Liver (tissue), 9 donors: ENCODE measurements around the gene ITGA11. TPM values are rescaled to one million over a fixed set of nuclear protein-coding genes. Genes with fewer than 3 reads are reported as not detected.

Source experiments
- DNase-seq: peaks from one replicate; pipeline ENCODE4 v3.0.0-alpha.2; 2017; ENCODE audit warnings: low spot score
- H3K27ac ChIP-seq, 2 donors: one replicate each; pipeline ENCODE4 v1.7.0; 2013; ENCODE audit warnings: inconsistent platforms in 2 of 2, low read length in 2 of 2, control low read depth in 1 of 2, low read depth in 1 of 2, mild to moderate bottlenecking in 1 of 2
- H3K27me3 ChIP-seq, 4 donors: one replicate each; pipeline versions ENCODE4 v1.6.1 to v1.7.0; 2013; ENCODE audit warnings: low read length in 3 of 4, inconsistent platforms in 1 of 4, mild to moderate bottlenecking in 1 of 4, moderate library complexity in 1 of 4; ENCODE audit not compliant: control insufficient read depth in 4 of 4, insufficient read depth in 4 of 4
- H3K36me3 ChIP-seq, 4 donors: one replicate each; pipeline versions ENCODE4 v1.6.1 to v1.7.0; 2013; ENCODE audit warnings: low read length in 3 of 4, mild to moderate bottlenecking in 3 of 4, low read depth in 1 of 4, moderate library complexity in 1 of 4; ENCODE audit not compliant: control insufficient read depth in 4 of 4, insufficient read depth in 3 of 4
- H3K4me1 ChIP-seq, 4 donors: one replicate each; pipeline versions ENCODE4 v1.6.1 to v1.7.0; 2013; ENCODE audit warnings: low read length in 3 of 4, mild to moderate bottlenecking in 3 of 4, moderate library complexity in 1 of 4; ENCODE audit not compliant: control insufficient read depth in 4 of 4, insufficient read depth in 4 of 4
- H3K4me3 ChIP-seq, 3 donors: one replicate each; pipeline versions ENCODE4 v1.6.1 to v1.7.0; 2013; ENCODE audit warnings: low read length in 3 of 3, control low read depth in 1 of 3, low read depth in 1 of 3, mild to moderate bottlenecking in 1 of 3
- H3K9ac ChIP-seq, 2 donors: one replicate each; pipeline ENCODE4 v1.7.0; 2013; ENCODE audit warnings: low read length in 2 of 2, mild to moderate bottlenecking in 2 of 2, moderate library complexity in 2 of 2, control low read depth in 1 of 2, low read depth in 1 of 2
- H3K9me3 ChIP-seq, 4 donors: one replicate each; pipeline versions ENCODE4 v1.6.1 to v1.7.0; 2013; ENCODE audit warnings: low read length in 3 of 4; ENCODE audit not compliant: control insufficient read depth in 4 of 4
- EGR1 ChIP-seq, 2 donors: IDR thresholded peaks; 2 replicates each; pipeline ENCODE4 v1.6.1; 2016 to 2018; ENCODE audit warnings: antibody characterized with exemption in 2 of 2, low read depth in 2 of 2
- FOXA1 ChIP-seq: IDR thresholded peaks from 2 replicates; pipeline ENCODE4 v1.6.1; 2016; ENCODE audit warnings: antibody characterized with exemption
- HNF4G ChIP-seq: IDR thresholded peaks from 2 replicates; pipeline ENCODE4 v1.6.1; 2016; ENCODE audit warnings: antibody characterized with exemption
- NR2F2 ChIP-seq: IDR thresholded peaks from 2 replicates; pipeline ENCODE4 v1.6.1; 2016; ENCODE audit warnings: antibody characterized with exemption
- SP1 ChIP-seq: IDR thresholded peaks from 2 replicates; pipeline ENCODE4 v1.6.1; 2018; ENCODE audit warnings: antibody characterized with exemption, mild to moderate bottlenecking
- TAF1 ChIP-seq: conservative IDR thresholded peaks from 2 replicates; pipeline ENCODE4 v1.6.1; 2016; ENCODE audit warnings: antibody characterized with exemption, mild to moderate bottlenecking
- WGBS: extraction: QIAGEN DNeasy Blood & Tissue Kit; methylation state at CpG from one replicate; pipeline ENCODE4 v1.1.7; 2013; 5-methylcytosine and 5-hydroxymethylcytosine counted together
- polyA plus RNA-seq, 2 donors: library from polyadenylated mRNA; stranded (reverse) in 1 of 2; unstranded in 1 of 2; fragments of 200-250 nt in 1 of 2; fragments of >200 nt in 1 of 2; fragmentation: Nextera tagmentation in 1 of 2; extraction: Ambion mirVana in 1 of 2; gene quantifications; one replicate each; pipeline versions ENCODE4 v1.2.1 to v1.2.3, GENCODE V29; 2013 to 2015
- total RNA-seq, 2 donors: library from RNA; depleted of rRNA; stranded (reverse); fragments of >200 nt; gene quantifications; one replicate each; pipeline ENCODE4 v1.2.3, GENCODE V29; 2014
- TF ChIP-seq, protein P1 (sequence below): IDR thresholded peaks from 2 replicates; pipeline ENCODE4 v1.6.1; 2016; ENCODE audit warnings: antibody characterized with exemption
- TF ChIP-seq, protein P2 (sequence below): IDR thresholded peaks from 2 replicates; pipeline ENCODE4 v1.6.1; 2016; ENCODE audit warnings: antibody characterized with exemption
- TF ChIP-seq, protein P3 (sequence below): IDR thresholded peaks from 2 replicates; pipeline ENCODE4 v1.6.1; 2016; ENCODE audit warnings: antibody characterized with exemption, mild to moderate bottlenecking
- donor health status: healthy.
- donor health status: healthy.
- donor health status: healthy.
- donor health status: healthy.
- donor health status: healthy.

The ITGA11 gene
- total and polyA plus RNA-seq, 4 donors = 0.32 to 1.0 (median 0.67) TPM

- TF ChIP-seq FOXA1 = no peak
- TF ChIP-seq EGR1 (IDR thresholded peaks at IDR 0.05; ENCODE audit: low read depth in 2 of 2) = no peak
These were observed 49.5 kb downstream of the ITGA11 start (continued) for GRCh38 chr15:68382286-68383007.

- H3K4me3 ChIP-seq = no peak overlapping the region
- peak; percentile 25 for DNase-seq
- no peak overlapping the region for H3K9ac ChIP-seq
- 93% methylated on average over 5 of the region's 5 CpGs for WGBS
- H3K27me3 ChIP-seq = no peaks in the 10 kb centered on the region
- no peak overlapping the region for H3K27ac ChIP-seq
- H3K4me1 ChIP-seq = no peaks in the 10 kb centered on the region
- no peaks in the 10 kb centered on the region for H3K9me3 ChIP-seq
- TF ChIP-seq TAF1 (no peak), SP1 (no peak), FOXA1 (no peak), EGR1 (IDR thresholded peaks at IDR 0.05; ENCODE audit: low read depth in 2 of 2) (no peak), HNF4G (no peak), NR2F2 (no peak)
- TF ChIP-seq, protein P1, sequence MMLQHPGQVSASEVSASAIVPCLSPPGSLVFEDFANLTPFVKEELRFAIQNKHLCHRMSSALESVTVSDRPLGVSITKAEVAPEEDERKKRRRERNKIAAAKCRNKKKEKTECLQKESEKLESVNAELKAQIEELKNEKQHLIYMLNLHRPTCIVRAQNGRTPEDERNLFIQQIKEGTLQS = no peak
- TF ChIP-seq, protein P2, sequence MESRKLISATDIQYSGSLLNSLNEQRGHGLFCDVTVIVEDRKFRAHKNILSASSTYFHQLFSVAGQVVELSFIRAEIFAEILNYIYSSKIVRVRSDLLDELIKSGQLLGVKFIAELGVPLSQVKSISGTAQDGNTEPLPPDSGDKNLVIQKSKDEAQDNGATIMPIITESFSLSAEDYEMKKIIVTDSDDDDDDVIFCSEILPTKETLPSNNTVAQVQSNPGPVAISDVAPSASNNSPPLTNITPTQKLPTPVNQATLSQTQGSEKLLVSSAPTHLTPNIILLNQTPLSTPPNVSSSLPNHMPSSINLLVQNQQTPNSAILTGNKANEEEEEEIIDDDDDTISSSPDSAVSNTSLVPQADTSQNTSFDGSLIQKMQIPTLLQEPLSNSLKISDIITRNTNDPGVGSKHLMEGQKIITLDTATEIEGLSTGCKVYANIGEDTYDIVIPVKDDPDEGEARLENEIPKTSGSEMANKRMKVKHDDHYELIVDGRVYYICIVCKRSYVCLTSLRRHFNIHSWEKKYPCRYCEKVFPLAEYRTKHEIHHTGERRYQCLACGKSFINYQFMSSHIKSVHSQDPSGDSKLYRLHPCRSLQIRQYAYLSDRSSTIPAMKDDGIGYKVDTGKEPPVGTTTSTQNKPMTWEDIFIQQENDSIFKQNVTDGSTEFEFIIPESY = no peak
- TF ChIP-seq, protein P3, sequence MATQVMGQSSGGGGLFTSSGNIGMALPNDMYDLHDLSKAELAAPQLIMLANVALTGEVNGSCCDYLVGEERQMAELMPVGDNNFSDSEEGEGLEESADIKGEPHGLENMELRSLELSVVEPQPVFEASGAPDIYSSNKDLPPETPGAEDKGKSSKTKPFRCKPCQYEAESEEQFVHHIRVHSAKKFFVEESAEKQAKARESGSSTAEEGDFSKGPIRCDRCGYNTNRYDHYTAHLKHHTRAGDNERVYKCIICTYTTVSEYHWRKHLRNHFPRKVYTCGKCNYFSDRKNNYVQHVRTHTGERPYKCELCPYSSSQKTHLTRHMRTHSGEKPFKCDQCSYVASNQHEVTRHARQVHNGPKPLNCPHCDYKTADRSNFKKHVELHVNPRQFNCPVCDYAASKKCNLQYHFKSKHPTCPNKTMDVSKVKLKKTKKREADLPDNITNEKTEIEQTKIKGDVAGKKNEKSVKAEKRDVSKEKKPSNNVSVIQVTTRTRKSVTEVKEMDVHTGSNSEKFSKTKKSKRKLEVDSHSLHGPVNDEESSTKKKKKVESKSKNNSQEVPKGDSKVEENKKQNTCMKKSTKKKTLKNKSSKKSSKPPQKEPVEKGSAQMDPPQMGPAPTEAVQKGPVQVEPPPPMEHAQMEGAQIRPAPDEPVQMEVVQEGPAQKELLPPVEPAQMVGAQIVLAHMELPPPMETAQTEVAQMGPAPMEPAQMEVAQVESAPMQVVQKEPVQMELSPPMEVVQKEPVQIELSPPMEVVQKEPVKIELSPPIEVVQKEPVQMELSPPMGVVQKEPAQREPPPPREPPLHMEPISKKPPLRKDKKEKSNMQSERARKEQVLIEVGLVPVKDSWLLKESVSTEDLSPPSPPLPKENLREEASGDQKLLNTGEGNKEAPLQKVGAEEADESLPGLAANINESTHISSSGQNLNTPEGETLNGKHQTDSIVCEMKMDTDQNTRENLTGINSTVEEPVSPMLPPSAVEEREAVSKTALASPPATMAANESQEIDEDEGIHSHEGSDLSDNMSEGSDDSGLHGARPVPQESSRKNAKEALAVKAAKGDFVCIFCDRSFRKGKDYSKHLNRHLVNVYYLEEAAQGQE = no peak
- no peaks in the 10 kb centered on the region for H3K36me3 ChIP-seq
These were observed 51.5 kb downstream of the ITGA11 start for GRCh38 chr15:68380456-68380855.

GRCh38 chr15:68379759-68380290 is 52.1 kb downstream of the ITGA11 start:
- WGBS = 73% methylated on average over 3 of the region's 3 CpGs
- Histone ChIP-seq H3K27me3 (no peaks in the 10 kb centered on the region), H3K9ac (no peak overlapping the region), H3K4me1 (no peaks in the 10 kb centered on the region), H3K9me3 (no peaks in the 10 kb centered on the region), H3K27ac (no peak overlapping the region), H3K4me3 (no peak overlapping the region), H3K36me3 (no peaks in the 10 kb centered on the region)
- DNase-seq = peak; percentile 21
- TF ChIP-seq TAF1 = no peak
